ENCODE data around the gene SVOP.
"Not testable (repeated sequence)": the region's sequence is repeated elsewhere in the genome, so short reads cannot be mapped to it uniquely, and the experiment has no call there.

SVOP gene

DNA sequence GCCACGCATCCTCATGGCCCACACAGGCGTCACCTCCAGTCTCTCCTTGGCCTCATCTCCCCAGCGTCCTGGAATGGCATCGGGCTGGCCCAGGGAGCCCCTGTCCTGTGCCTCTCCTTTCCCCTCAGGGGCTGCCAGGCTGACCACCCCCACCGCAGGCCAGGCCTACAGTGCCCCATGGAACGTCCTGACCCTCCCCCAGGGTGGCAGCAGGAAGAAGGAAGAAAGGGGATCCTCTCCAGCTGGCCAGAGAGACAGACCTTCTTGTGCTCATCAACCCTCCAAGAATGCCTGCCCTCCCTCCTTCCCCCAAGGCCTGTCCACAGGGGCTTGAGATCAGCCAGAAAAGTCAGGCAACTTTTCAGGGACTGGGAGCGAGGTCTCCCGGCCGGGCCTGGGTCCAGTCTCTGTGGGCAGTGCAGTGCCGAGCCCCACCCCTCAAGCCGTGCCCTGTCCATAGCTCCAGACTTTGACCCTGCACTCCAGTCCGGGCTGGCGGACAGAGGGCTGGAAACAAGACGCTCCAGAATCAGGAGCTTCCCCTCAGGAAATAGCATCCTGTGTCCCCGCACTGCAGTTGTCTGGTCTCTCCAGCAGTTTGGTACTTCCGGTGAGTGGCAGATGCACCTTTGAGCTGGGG, 141.1 kb downstream of the SVOP start, which contains the start of gene DAO:
Gene DAO, plus strand, starts transcription at position 478 of the 640 bp plus-strand sequence. CDS start 4,915 bp downstream, outside the sequence.
- DNase-seq: no peak

DNA sequence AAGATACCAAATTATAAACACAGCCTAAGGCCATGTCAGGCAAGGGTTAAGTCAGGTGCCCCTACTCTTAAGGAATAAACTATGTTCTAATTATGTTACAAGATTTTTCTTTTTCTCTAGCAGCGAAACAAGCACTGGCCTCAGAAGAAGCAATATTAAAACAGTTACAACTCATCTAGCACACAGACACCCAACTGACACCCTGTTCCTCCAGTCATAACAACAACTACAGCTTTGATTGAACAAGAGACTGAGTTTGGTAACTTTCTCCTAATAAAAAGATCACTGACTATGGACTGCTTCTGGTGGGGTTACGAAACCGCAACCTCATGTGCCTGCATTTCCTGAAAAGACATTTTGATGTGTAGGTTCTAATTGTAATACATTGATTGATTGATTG, 144.3 kb downstream of the SVOP start:
- DNase-seq: no peak

DNA sequence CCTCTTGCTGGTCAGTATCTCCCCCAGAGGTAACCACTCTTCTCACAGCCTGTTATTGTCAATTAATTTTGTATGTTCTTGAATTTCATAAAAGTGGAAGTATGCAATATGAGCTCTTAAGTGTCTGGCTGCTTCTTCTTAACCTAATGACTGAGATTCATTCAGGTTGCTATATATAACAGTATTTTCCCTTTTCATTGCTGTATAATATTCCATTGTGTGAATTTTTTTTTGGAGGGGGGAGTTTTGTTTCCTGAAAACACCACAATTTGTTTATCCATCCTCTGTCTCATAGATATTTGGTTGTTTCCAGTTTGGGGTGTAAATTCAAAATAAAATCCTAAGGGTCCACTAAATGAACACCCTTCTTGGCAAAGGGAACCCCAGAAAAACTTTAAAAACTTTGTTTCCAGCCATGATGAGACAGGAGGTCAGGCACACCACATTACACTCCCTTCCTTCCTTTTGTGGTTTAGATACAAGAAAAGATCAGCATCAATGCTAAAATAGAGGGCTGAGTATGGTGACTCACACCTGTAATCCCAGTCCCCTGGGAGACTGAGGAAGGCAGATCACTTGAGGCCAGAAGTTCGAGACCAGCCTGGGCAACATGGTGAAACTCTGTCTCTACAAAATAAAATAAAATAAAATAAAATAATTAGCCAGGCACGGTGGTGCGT, 145.0 kb downstream of the SVOP start:
- DNase-seq: no peak

DNA sequence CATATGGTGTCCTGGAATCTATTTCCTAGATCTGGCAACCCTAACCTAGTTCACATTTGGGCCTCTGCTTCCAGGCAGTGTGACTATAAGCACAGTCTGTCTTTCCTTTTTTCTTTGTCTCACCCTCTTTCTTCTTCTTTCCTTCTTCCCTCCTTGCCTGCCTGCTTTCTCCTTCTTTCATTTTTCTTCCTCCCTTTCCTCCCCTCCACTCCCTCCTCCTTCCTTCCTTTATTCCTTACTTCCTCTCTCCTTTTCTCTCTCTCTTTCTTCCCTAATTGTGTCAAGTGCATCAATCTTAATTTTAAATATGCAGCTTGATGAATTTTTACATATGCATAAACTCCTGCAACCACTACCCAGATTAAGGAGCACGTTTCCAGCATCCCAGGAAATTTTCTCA, 145.6 kb downstream of the SVOP start:
- no peak for DNase-seq

DNA sequence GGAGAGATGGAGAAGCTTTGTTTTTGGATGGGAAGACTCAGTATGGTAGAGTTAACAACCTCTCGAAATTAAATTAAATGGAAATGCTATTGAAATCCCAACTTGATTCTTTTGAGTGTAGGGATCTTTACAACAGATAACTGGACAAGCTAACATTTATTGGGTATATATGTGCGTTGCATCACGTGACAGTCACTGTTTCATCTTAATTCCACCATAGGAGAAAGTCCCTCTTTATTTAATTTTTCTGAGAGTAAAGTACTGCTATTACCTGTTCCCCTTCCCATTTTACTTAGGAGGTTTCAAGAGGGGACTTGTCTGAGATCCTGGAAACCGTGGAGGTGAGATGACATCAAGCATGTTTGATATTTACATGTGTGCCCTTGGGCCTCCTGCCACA, 152.1 kb downstream of the SVOP start:
- DNase-seq: no peak

DNA sequence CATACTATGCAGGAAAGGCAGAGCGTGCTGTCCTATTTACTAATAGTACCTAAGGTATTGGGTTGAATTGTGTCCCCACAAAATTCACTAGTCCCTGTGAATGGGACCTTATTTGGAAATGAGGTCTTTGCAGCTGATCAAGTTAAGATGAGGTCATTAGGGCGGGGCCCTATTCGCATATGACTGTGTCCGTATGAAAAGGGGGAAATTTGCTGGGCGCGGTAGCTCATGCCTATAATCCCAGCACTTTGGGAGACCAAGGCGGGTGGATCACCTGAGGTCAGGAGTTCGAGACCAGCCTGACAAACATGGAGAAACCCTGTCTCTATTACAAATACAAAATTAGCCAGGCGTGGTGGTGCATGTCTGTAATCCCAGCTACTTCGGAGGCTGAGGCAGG, 154.8 kb downstream of the SVOP start:
- not testable (repeated sequence) for DNase-seq

DNA sequence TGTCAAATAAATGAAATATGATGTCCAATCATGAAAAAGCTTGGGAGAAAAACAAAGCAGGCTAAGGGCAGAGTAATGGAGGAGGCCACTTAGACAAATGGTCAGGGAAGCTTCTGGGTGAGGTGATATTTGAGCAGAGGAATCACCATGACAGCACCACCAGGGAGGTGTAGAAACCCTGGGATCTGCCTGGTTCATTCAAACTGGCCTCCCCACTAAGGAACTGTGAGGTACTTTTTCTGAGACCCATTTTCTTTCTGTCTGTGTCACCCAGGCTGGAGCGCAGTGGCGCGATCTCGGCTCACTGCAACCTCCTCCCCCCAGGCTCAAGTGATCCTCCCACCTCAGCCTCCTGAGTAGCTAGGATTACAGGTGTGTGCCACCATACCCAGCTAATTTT, 155.7 kb downstream of the SVOP start:
- DNase-seq: no peak

DNA sequence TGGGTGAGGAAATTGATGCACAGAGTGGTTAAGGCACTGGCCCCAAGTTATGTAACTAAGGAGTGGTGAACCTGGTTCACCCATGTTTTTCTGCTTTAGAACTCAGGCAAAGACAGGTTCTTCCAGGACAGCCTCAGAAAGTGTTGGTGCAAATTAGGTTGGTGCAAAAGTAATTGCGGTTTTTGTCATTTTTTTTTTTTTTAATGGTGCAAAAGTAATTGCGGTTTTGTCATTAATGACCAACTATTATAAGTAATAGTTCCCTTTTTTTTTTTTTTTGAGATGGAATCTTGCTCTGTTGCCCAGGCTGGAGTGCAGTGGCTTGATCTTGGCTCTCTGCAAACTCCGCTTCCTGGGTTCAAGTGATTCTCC, 158.3 kb downstream of the SVOP start:
- no peak for DNase-seq

DNA sequence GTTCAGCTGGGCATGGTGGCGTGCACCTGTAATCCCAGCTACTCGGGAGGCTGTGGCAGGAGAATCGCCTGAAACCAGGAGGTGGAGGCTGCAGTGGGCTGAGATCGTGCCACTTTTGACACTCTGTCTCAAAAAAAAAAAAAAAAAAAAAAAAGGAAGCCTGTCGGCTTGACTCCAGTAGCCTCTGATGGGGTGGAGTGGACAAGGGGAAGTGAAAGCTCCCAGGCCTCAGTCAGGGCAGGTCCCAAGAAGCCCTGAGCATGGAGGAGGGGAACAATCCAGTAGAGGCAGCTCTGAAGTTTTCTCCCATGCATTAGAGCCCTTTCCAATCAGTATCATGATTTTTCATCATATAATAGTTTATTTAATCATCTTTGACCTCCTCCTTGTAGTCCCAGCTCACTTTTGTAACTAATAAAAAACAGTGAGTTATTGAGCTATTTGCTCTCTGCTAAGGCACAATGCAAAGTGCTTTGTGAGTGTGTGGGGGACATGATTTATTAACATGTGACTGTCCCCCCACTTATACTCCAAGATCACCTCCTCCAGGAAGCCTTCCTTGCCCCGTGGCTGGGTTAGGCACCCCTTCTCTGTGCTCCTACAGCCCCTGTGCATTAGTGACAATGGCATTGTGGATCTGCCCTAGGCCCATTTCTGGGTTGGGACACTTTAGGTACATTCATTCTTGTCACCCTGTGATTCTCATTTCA, 158.8 kb downstream of the SVOP start:
- no peak for DNase-seq

DNA sequence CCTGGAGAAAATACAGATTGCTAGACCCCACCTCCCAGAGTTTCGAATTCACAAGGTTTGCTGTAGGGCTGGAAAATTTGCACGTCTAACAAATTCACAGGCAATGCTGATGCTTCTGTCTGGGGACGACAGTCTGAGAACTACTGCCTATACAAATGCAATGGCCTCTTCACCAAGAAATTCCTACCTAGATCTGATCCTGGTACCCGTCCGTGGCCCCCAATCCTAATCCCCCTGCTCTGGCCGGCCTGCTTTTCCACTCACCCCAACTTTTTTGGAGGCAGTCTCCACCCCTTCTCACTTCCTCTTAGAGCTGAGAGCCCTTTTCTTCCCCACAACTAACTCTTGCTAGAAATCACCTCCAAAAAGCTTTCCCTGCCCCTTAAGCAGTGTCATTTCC, 160.4 kb downstream of the SVOP start:
- DNase-seq: no peak

DNA sequence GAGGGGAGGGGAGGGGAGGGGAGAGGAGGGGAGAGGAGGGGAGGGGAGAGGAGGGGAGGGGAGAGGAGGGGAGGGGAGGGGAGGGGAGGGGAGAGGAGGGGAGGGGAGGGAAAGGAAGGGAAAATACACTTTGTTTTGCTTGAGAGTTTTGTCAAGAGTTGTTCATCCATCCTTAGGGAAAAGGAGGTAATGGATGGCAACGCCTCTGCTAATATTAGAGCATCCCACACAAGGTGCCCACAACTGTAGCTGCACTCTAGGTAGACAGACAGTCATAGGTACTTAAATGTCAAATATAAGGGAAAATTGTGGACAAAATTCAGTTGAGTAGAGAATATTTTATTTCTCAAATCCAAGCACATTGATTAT, 161.0 kb downstream of the SVOP start:
- DNase-seq: no peak

DNA sequence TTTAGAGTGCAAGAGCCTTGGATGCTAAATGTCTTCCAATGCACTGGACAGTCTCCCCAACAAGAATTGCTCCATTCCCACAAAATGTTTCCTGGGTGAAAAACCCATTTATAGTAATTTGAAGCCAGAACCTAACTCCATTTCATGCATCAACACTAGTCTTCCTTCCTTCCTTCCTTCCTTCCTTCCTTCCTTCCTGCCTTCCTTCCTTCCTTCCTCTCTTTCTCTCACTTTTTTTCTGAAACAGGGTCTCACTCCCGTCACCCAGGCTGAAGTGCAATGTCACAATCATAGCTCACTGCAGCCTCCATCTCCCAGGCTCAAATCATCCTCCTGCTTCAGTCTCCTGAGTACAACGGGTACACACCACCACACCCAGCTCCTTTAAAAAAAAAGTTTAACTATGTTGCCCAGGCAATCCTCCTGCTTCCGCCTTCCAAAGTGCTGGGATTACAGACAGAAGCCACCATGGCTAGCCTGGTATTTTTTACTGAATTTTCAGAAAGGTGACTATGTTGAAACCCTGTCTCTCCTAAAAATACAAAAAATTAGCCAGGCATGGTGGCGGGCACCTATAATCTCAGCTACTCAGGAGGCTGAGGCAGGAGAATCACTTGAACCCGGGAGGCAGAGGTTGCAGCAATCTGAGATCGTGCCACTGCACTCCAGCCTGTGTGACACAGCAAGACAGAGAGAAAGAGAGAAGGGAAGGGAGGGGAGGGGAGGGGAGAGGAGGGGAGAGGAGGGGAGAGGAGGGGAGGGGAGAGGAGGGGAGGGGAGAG, 161.5 kb downstream of the SVOP start:
- not testable (repeated sequence) for DNase-seq

DNA sequence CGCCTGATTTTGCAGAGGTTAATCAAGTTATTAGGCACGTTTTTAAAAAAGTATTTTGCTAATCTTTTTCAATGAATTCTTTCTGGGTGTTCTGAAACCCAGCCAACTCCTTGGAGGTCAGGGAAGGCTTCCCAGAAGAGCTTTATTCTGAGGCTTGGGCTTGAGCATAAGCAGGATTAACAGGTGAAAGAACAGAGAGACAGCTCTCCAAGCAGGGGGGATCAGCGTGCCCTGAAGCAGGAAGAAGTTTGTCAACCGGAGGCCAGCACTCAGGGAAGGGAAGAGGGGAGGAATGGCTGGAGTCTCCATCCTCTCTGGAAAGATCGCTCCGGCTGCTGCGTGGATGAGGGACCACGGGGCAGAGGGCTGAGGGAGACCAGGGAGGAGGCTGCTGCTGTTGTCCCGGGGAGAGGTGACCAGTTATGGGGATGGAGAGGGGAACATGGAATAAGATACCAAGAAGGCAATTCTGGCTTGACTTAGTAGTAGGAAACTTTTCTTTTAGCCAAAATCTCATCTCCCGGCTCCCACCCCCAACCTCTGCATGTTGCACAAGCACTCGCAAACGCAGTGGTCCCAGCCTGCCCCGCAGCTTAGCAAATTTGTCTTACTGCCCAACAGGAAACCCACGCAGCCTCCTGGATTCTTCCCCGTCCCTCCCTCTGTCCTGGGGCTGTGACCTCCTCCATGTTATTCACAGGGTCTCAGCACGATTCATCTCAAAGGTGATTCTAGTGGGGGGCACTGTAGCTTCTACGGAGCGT, 162.4 kb downstream of the SVOP start:
- DNase-seq: no peak

Measured in T1000 (cell line).